ENCODE data around the gene ABCG1.

ABCG1 gene

GRCh38 chr21:42258150-42258884 lies 39.4 kb downstream of the ABCG1 start:
- Histone ChIP-seq H3K27ac (ENCODE audit: low read depth, low read length) (no peak overlapping the region), H3K9me3 (ENCODE audit: control insufficient read depth in 1 of 2, low read length in 2 of 2) (no peaks in the 10 kb centered on the region), H3K36me3 (ENCODE audit: control insufficient read depth in 1 of 2, insufficient read depth in 2 of 2, low read length in 2 of 2) (no peaks in the 10 kb centered on the region), H3K4me1 (ENCODE audit: control insufficient read depth in 1 of 2, insufficient read depth in 2 of 2, low read length in 2 of 2) (peaks cover 0 to 7% of the 10 kb centered on the region in 2 donors), H3K9ac (ENCODE audit: low read depth in 1 of 2, low read length in 2 of 2) (no peak overlapping the region), H3K27me3 (ENCODE audit: control insufficient read depth in 1 of 2, insufficient read depth in 2 of 2, low read length in 2 of 2) (peaks cover 0 to 3% of the 10 kb centered on the region in 2 donors), H3K4me3 (ENCODE audit: low read depth in 1 of 2, low read length in 2 of 2) (no peak overlapping the region)

GRCh38 chr21:42258885-42259407 lies 40.0 kb downstream of the ABCG1 start:
- H3K9me3 ChIP-seq (ENCODE audit: control insufficient read depth in 1 of 2, low read length in 2 of 2): no peaks in the 10 kb centered on the region
- H3K36me3 ChIP-seq (ENCODE audit: control insufficient read depth in 1 of 2, insufficient read depth in 2 of 2, low read length in 2 of 2): no peaks in the 10 kb centered on the region
- peaks cover 0 to 12% of the 10 kb centered on the region in 2 donors for H3K4me1 ChIP-seq (ENCODE audit: control insufficient read depth in 1 of 2, insufficient read depth in 2 of 2, low read length in 2 of 2)
- no peak overlapping the region for H3K4me3 ChIP-seq (ENCODE audit: low read depth in 1 of 2, low read length in 2 of 2)
- no peak overlapping the region for H3K9ac ChIP-seq (ENCODE audit: low read depth in 1 of 2, low read length in 2 of 2)
- peaks cover 0 to 3% of the 10 kb centered on the region in 2 donors for H3K27me3 ChIP-seq (ENCODE audit: control insufficient read depth in 1 of 2, insufficient read depth in 2 of 2, low read length in 2 of 2)
- no peak overlapping the region for H3K27ac ChIP-seq (ENCODE audit: low read depth, low read length)

- peaks cover 0 to 3% of the 10 kb centered on the region in 2 donors for H3K27me3 ChIP-seq (ENCODE audit: control insufficient read depth in 1 of 2, insufficient read depth in 2 of 2, low read length in 2 of 2)
- H3K36me3 ChIP-seq (ENCODE audit: control insufficient read depth in 1 of 2, insufficient read depth in 2 of 2, low read length in 2 of 2): no peaks in the 10 kb centered on the region
- H3K4me1 ChIP-seq (ENCODE audit: control insufficient read depth in 1 of 2, insufficient read depth in 2 of 2, low read length in 2 of 2): peaks cover 0 to 12% of the 10 kb centered on the region in 2 donors
- H3K9ac ChIP-seq (ENCODE audit: low read depth in 1 of 2, low read length in 2 of 2): no peak overlapping the region
- H3K9me3 ChIP-seq (ENCODE audit: control insufficient read depth in 1 of 2, low read length in 2 of 2): no peaks in the 10 kb centered on the region
- H3K27ac ChIP-seq (ENCODE audit: low read depth, low read length): no peak overlapping the region
- no peak overlapping the region for H3K4me3 ChIP-seq (ENCODE audit: low read depth in 1 of 2, low read length in 2 of 2)
Measured at GRCh38 chr21:42260121-42260520, 41.2 kb downstream of the ABCG1 start.

- Histone ChIP-seq H3K27ac (ENCODE audit: low read depth, low read length) (no peak overlapping the region), H3K4me1 (ENCODE audit: control insufficient read depth in 1 of 2, insufficient read depth in 2 of 2, low read length in 2 of 2) (peaks cover 0 to 12% of the 10 kb centered on the region in 2 donors), H3K9ac (ENCODE audit: low read depth in 1 of 2, low read length in 2 of 2) (no peak overlapping the region), H3K9me3 (ENCODE audit: control insufficient read depth in 1 of 2, low read length in 2 of 2) (no peaks in the 10 kb centered on the region), H3K36me3 (ENCODE audit: control insufficient read depth in 1 of 2, insufficient read depth in 2 of 2, low read length in 2 of 2) (no peaks in the 10 kb centered on the region), H3K27me3 (ENCODE audit: control insufficient read depth in 1 of 2, insufficient read depth in 2 of 2, low read length in 2 of 2) (peaks cover 0 to 3% of the 10 kb centered on the region in 2 donors), H3K4me3 (ENCODE audit: low read depth in 1 of 2, low read length in 2 of 2) (no peak overlapping the region)
Measured at GRCh38 chr21:42261829-42262200, 42.9 kb downstream of the ABCG1 start.

GRCh38 chr21:42262831-42263231 lies 43.9 kb downstream of the ABCG1 start:
- no peak overlapping the region for H3K9ac ChIP-seq (ENCODE audit: low read depth in 1 of 2, low read length in 2 of 2)
- H3K4me1 ChIP-seq (ENCODE audit: control insufficient read depth in 1 of 2, insufficient read depth in 2 of 2, low read length in 2 of 2): peaks cover 0 to 12% of the 10 kb centered on the region in 2 donors
- H3K9me3 ChIP-seq (ENCODE audit: control insufficient read depth in 1 of 2, low read length in 2 of 2): no peaks in the 10 kb centered on the region
- no peak overlapping the region for H3K4me3 ChIP-seq (ENCODE audit: low read depth in 1 of 2, low read length in 2 of 2)
- no peaks in the 10 kb centered on the region for H3K36me3 ChIP-seq (ENCODE audit: control insufficient read depth in 1 of 2, insufficient read depth in 2 of 2, low read length in 2 of 2)
- no peaks in the 10 kb centered on the region for H3K27me3 ChIP-seq (ENCODE audit: control insufficient read depth in 1 of 2, insufficient read depth in 2 of 2, low read length in 2 of 2)
- no peak overlapping the region for H3K27ac ChIP-seq (ENCODE audit: low read depth, low read length)

GRCh38 chr21:42263591-42264131 lies 44.7 kb downstream of the ABCG1 start:
- Histone ChIP-seq H3K27ac (ENCODE audit: low read depth, low read length) (peak overlapping the region; percentile 4), H3K36me3 (ENCODE audit: control insufficient read depth in 1 of 2, insufficient read depth in 2 of 2, low read length in 2 of 2) (no peaks in the 10 kb centered on the region)

GRCh38 chr21:42264245-42265195 lies 45.6 kb downstream of the ABCG1 start:
- no peaks in the 10 kb centered on the region for H3K27me3 ChIP-seq (ENCODE audit: control insufficient read depth in 1 of 2, insufficient read depth in 2 of 2, low read length in 2 of 2)
- no peak overlapping the region for H3K4me3 ChIP-seq (ENCODE audit: low read depth in 1 of 2, low read length in 2 of 2)
- H3K4me1 ChIP-seq (ENCODE audit: control insufficient read depth in 1 of 2, insufficient read depth in 2 of 2, low read length in 2 of 2): peaks cover 0 to 12% of the 10 kb centered on the region in 2 donors
- H3K27ac ChIP-seq (ENCODE audit: low read depth, low read length): peak overlapping the region; percentile 4
- no peak overlapping the region for H3K9ac ChIP-seq (ENCODE audit: low read depth in 1 of 2, low read length in 2 of 2)
- no peaks in the 10 kb centered on the region for H3K9me3 ChIP-seq (ENCODE audit: control insufficient read depth in 1 of 2, low read length in 2 of 2)
- H3K36me3 ChIP-seq (ENCODE audit: control insufficient read depth in 1 of 2, insufficient read depth in 2 of 2, low read length in 2 of 2): no peaks in the 10 kb centered on the region

More at GRCh38 chr21:42263591-42264131, 44.7 kb downstream of the ABCG1 start:
- Histone ChIP-seq H3K9ac (ENCODE audit: low read depth in 1 of 2, low read length in 2 of 2) (no peak overlapping the region), H3K4me1 (ENCODE audit: control insufficient read depth in 1 of 2, insufficient read depth in 2 of 2, low read length in 2 of 2) (peaks cover 0 to 12% of the 10 kb centered on the region in 2 donors), H3K4me3 (ENCODE audit: low read depth in 1 of 2, low read length in 2 of 2) (no peak overlapping the region), H3K27me3 (ENCODE audit: control insufficient read depth in 1 of 2, insufficient read depth in 2 of 2, low read length in 2 of 2) (no peaks in the 10 kb centered on the region), H3K9me3 (ENCODE audit: control insufficient read depth in 1 of 2, low read length in 2 of 2) (no peaks in the 10 kb centered on the region)

GRCh38 chr21:42265231-42265812 lies 46.4 kb downstream of the ABCG1 start:
- Histone ChIP-seq H3K27me3 (ENCODE audit: control insufficient read depth in 1 of 2, insufficient read depth in 2 of 2, low read length in 2 of 2) (no peaks in the 10 kb centered on the region), H3K9me3 (ENCODE audit: control insufficient read depth in 1 of 2, low read length in 2 of 2) (no peaks in the 10 kb centered on the region), H3K36me3 (ENCODE audit: control insufficient read depth in 1 of 2, insufficient read depth in 2 of 2, low read length in 2 of 2) (no peaks in the 10 kb centered on the region), H3K4me1 (ENCODE audit: control insufficient read depth in 1 of 2, insufficient read depth in 2 of 2, low read length in 2 of 2) (peaks cover 0 to 12% of the 10 kb centered on the region in 2 donors), H3K4me3 (ENCODE audit: low read depth in 1 of 2, low read length in 2 of 2) (no peak overlapping the region), H3K27ac (ENCODE audit: low read depth, low read length) (no peak overlapping the region), H3K9ac (ENCODE audit: low read depth in 1 of 2, low read length in 2 of 2) (no peak overlapping the region)

- H3K9ac ChIP-seq (ENCODE audit: low read depth in 1 of 2, low read length in 2 of 2): no peak overlapping the region
- H3K4me3 ChIP-seq (ENCODE audit: low read depth in 1 of 2, low read length in 2 of 2): no peak overlapping the region
- H3K9me3 ChIP-seq (ENCODE audit: control insufficient read depth in 1 of 2, low read length in 2 of 2): no peaks in the 10 kb centered on the region
- H3K27me3 ChIP-seq (ENCODE audit: control insufficient read depth in 1 of 2, insufficient read depth in 2 of 2, low read length in 2 of 2): no peaks in the 10 kb centered on the region
- no peaks in the 10 kb centered on the region for H3K36me3 ChIP-seq (ENCODE audit: control insufficient read depth in 1 of 2, insufficient read depth in 2 of 2, low read length in 2 of 2)
- H3K4me1 ChIP-seq (ENCODE audit: control insufficient read depth in 1 of 2, insufficient read depth in 2 of 2, low read length in 2 of 2): peaks cover 0 to 10% of the 10 kb centered on the region in 2 donors
- H3K27ac ChIP-seq (ENCODE audit: low read depth, low read length): no peak overlapping the region
Measured at GRCh38 chr21:42266971-42267556, 48.1 kb downstream of the ABCG1 start.

All from duodenal mucosa (tissue), 2 donors.